HAP-1 (cell line): Measurements from ENCODE around the gene SEC14L2.
"Not testable (repeated sequence)": the region's sequence is repeated elsewhere in the genome, so short reads cannot be mapped to it uniquely, and the experiment has no call there.

Experiments used
- DNase-seq, 2 experiments: peaks; one replicate each; pipeline ENCODE4 v3.0.0-alpha.2; 2016 to 2020; ENCODE audit warnings: low spot score in 2 of 2
- H3K27me3 ChIP-seq: fragments of 250-450 bp; sonication (Bioruptor Pico); 2 replicates; pipeline ENCODE4 v1.5.1; 2020; ENCODE audit warnings: low read depth, mild to moderate bottlenecking, moderate library complexity
- H3K36me3 ChIP-seq: fragments of 250-450 bp; sonication (Bioruptor Pico); replicated peaks from 2 replicates; pipeline ENCODE4 v1.5.1; 2020; ENCODE audit warnings: mild to moderate bottlenecking
- H3K4me1 ChIP-seq: fragments of 250-450 bp; sonication (Bioruptor Pico); 2 replicates; pipeline ENCODE4 v1.5.1; 2020; ENCODE audit warnings: mild to moderate bottlenecking
- H3K4me3 ChIP-seq: fragments of 250-450 bp; sonication (Bioruptor Pico); 2 replicates; pipeline ENCODE4 v1.5.1; 2020; ENCODE audit warnings: mild to moderate bottlenecking, moderate library complexity
- H3K9me3 ChIP-seq: fragments of 250-450 bp; sonication (Bioruptor Pico); 2 replicates; pipeline ENCODE4 v1.5.1; 2020; ENCODE audit warnings: mild to moderate bottlenecking, moderate library complexity
- in situ Hi-C: fragments of 300-500 bp; cut with MboI; formaldehyde crosslinking; loops from 3 replicates; pipeline ENCODE4 v1.14.3; 2020; ENCODE audit warnings: low sequenced_read_pairs, inconsistent platforms, mixed read lengths

Gene SEC14L2

DNA sequence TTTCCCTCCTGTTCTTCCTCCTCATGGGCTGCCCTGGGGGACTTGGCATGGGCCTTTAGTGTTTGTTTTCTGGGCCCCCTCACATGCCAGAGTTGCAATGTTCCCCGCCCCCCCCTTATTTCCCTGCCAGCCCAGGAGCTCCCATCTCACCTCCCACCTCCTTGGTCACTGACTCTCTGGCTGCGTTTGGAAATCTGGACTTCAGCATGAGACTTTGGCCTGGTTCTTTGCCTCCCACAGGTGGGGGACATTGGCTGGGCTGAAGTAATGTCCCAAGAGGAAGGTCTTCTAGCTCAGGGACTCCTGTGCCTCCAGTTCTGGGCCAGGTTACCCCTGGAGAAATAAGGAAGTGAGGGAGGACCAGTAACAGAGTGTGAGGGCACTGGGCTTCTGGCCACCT, 35.7 kb downstream of the SEC14L2 start:
- DNase-seq: no peak
- Histone ChIP-seq H3K4me1 (peaks cover 6% of the 10 kb centered on the region; the same call in 1 of the 2 replicates), H3K4me3 (no peak overlapping the region), H3K27me3 (no peaks in the 10 kb centered on the region), H3K36me3 (peaks cover 7% of the 10 kb centered on the region), H3K9me3 (no peaks in the 10 kb centered on the region)
- in situ Hi-C loops: no loop called here

DNA sequence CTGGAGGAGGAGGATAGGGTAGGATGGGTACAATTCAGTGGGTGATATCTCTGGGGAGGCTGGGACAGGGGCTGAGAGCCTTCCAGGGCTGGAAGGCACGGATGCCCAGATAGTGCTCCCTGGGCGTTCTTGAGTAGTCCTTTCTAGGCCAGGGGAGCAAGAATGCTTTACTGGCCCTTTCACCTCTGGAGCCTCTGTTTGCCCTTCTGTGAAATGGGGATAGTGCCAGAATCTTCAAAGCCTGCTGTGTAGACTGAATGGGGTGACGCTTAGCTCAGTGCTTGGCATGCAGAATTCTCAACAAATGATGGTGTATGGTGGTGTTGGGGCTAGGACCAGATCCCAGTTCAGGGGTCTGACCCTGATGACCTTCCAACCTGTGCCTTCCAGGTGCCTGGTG, 36.4 kb downstream of the SEC14L2 start:
- Histone ChIP-seq H3K36me3 (peaks cover 3% of the 10 kb centered on the region), H3K4me1 (peaks cover 6% of the 10 kb centered on the region; the same call in 1 of the 2 replicates), H3K9me3 (no peaks in the 10 kb centered on the region), H3K4me3 (no peak overlapping the region), H3K27me3 (no peaks in the 10 kb centered on the region)
- DNase-seq: no peak
- in situ Hi-C loops: no loop called here

- in situ Hi-C loops: no loop called here
- no peaks in the 10 kb centered on the region for H3K27me3 ChIP-seq
Observed at GRCh38 chr22:30433773-30434172, 37.0 kb downstream of the SEC14L2 start.

DNA sequence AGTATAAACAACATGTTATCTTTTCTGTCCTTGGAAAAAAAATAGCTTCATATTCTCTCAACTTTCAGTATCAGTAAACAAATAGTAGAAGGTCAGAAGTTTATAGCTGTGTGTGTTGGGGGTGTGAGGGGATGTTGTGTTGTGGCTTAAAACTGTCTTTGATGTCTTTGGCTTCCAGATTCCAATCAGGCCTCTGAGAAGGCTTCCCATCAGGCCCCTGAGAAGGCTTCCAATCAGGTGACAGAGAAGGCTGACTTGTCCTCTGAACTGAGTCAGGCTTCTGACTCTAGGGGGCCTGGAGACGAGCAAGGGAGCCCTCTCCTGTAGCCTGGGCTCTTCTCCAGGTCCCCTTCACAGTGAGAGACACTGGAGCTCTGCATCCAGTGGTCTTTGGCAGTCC, 38.0 kb downstream of the SEC14L2 start:
- H3K9me3 ChIP-seq: no peaks in the 10 kb centered on the region
- in situ Hi-C loops: no loop called here
- H3K36me3 ChIP-seq: no peaks in the 10 kb centered on the region
- peaks cover 6% of the 10 kb centered on the region; the same call in 1 of the 2 replicates for H3K4me1 ChIP-seq
- H3K4me3 ChIP-seq: no peak overlapping the region
- no peak for DNase-seq
- no peaks in the 10 kb centered on the region for H3K27me3 ChIP-seq

More at GRCh38 chr22:30433773-30434172, 37.0 kb downstream of the SEC14L2 start:
- peaks cover 6% of the 10 kb centered on the region; the same call in 1 of the 2 replicates for H3K4me1 ChIP-seq
- H3K4me3 ChIP-seq: no peak overlapping the region
- H3K9me3 ChIP-seq: no peaks in the 10 kb centered on the region
- H3K36me3 ChIP-seq: no peaks in the 10 kb centered on the region; the same call in 1 of the 2 replicates
- no peak for DNase-seq

DNA sequence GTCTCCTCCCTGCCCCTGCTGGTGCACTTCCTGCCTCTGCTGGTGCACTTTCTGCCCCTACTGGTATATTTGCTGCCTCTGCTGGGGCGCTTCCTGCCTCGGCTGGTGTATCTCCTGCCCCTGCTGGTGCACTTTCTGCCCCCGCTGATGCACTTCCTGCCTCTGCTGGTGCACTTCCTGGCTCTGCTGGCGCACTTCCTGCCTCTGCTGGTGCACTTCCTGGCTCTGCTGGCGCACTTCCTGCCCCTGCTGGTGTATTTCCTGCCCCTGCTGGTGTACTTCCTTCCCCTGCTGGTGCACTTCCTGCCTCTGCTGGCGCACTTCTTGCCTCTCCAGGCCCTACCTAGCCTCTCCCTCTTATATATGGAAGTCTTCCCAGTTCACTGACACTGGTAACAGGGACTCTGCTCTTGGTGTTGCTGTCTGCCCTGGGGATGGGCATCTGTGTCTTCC, 38.9 kb downstream of the SEC14L2 start:
- peaks cover 6% of the 10 kb centered on the region; the same call in 1 of the 2 replicates for H3K4me1 ChIP-seq
- no peaks in the 10 kb centered on the region for H3K9me3 ChIP-seq
- no peaks in the 10 kb centered on the region for H3K27me3 ChIP-seq
- H3K4me3 ChIP-seq: peak overlapping the region; percentile 11; the same call in 1 of the 2 replicates
- DNase-seq: peak; percentile 14 to 42
- no peaks in the 10 kb centered on the region for H3K36me3 ChIP-seq
- in situ Hi-C loops: no loop called here

DNA sequence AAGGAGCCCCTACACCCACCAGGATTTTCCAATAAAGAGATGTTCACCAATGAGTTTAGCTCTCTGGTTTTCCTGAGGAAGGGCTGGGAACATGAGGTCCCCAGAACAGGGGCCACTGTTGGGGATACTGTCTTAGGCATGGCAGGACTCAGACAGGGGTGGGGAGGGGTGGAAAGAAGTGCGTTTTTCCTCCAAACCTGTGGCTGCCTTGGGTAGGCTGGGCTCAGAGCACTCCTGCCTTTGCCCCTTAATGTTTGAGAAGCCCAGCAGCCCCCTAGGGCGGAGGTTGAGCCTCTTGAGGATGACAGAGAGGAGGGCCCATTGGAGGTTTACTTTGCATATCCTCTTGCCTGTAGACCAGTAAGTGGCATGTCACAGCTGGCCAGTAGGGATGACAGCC, 39.4 kb downstream of the SEC14L2 start:
- H3K9me3 ChIP-seq: no peaks in the 10 kb centered on the region
- no peaks in the 10 kb centered on the region for H3K27me3 ChIP-seq
- H3K4me3 ChIP-seq: no peak overlapping the region; the same call in 1 of the 2 replicates
- in situ Hi-C loops: no loop called here
- peaks cover 6% of the 10 kb centered on the region; the same call in 1 of the 2 replicates for H3K4me1 ChIP-seq
- no peaks in the 10 kb centered on the region for H3K36me3 ChIP-seq
- no peak for DNase-seq

DNA sequence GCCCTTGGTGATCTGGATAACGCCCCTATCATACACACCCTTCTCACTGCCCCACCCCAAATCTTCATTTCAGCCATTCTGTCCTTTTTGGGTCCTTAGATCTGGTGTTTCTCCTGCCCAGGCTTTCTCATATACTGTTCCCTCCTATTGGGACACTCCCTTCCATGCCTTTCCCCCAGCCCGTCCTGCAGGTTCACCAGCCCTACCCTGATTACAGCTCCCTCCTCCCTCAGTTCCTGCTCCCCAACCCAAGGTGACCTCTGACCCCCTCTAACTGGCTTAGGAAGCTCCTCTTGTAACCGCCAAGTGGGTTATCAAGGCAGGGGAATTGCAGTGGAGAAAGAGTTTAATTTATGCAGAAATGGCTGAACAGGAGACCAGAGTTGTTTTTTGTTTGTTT, 41.7 kb downstream of the SEC14L2 start:
- Histone ChIP-seq H3K27me3 (no peaks in the 10 kb centered on the region), H3K36me3 (no peaks in the 10 kb centered on the region), H3K4me3 (no peak overlapping the region), H3K9me3 (no peaks in the 10 kb centered on the region), H3K4me1 (peaks cover 6% of the 10 kb centered on the region; the same call in 1 of the 2 replicates)
- in situ Hi-C loops: no loop called here
- no peak for DNase-seq

GRCh38 chr22:30439226-30439625, 42.4 kb downstream of the SEC14L2 start:
- Histone ChIP-seq H3K4me3 (no peak overlapping the region), H3K27me3 (no peaks in the 10 kb centered on the region), H3K36me3 (no peaks in the 10 kb centered on the region), H3K4me1 (peaks cover 6% of the 10 kb centered on the region; the same call in 1 of the 2 replicates), H3K9me3 (no peaks in the 10 kb centered on the region)
- no peak for DNase-seq
- in situ Hi-C loops: no loop called here

GRCh38 chr22:30439836-30440235, 43.0 kb downstream of the SEC14L2 start:
- in situ Hi-C loops: no loop called here
- Histone ChIP-seq H3K4me1 (peaks cover 8% of the 10 kb centered on the region), H3K27me3 (no peaks in the 10 kb centered on the region), H3K4me3 (no peak overlapping the region), H3K36me3 (no peaks in the 10 kb centered on the region), H3K9me3 (no peaks in the 10 kb centered on the region)
- no peak for DNase-seq

- H3K4me3 ChIP-seq: no peak overlapping the region
- no peaks in the 10 kb centered on the region for H3K9me3 ChIP-seq
- H3K4me1 ChIP-seq: peaks cover 10% of the 10 kb centered on the region
- H3K36me3 ChIP-seq: no peaks in the 10 kb centered on the region
- H3K27me3 ChIP-seq: no peaks in the 10 kb centered on the region
- in situ Hi-C loops: no loop called here
- no peak for DNase-seq
Observed at GRCh38 chr22:30441088-30441487, 44.3 kb downstream of the SEC14L2 start.

DNA sequence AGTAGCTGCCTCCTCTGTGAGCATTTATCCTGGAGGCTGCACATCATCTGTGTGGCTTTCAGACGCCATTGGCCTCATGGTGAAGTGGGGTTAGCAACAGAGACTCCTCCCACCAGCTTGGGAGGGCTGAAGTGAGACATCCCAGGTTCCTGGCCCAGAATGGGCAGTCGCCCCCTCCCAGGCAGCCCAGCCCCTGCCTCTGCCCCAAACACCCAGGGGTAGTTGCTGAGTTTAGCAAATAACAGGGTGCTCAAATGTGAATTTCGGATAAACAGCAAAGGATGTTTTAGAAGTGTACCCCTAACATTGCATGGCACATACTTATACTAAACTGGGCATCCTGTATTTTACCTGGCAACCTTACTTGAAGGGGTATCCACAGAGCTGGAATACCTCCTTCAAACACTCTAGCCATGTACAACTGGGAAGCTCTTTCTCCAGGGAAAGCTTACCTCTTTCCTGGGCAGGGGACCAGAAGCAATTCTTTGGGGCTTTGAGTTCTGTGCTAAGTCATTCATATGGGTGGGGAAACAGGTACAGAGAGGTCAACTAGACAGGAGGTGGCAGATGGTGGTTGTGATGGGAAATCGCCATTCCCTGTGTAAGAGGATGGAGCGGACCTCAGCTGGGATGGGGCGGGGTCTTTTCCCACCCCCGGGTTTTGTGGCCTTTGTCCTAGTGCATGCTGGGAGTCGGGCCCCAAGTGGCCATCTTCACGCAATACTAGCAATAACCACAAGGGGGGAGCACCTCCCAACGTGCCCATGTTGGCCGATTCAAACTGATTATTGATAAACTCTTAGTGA, 48.0 kb downstream of the SEC14L2 start:
- Histone ChIP-seq H3K4me1 (peaks cover 10% of the 10 kb centered on the region), H3K27me3 (no peaks in the 10 kb centered on the region), H3K4me3 (0 out of 2 replicates have a peak overlapping the region, but pooled peaks have one; percentile 2), H3K9me3 (no peaks in the 10 kb centered on the region), H3K36me3 (no peaks in the 10 kb centered on the region)
- DNase-seq: peak; percentile 64 to 87
- in situ Hi-C loops: no loop called here

DNA sequence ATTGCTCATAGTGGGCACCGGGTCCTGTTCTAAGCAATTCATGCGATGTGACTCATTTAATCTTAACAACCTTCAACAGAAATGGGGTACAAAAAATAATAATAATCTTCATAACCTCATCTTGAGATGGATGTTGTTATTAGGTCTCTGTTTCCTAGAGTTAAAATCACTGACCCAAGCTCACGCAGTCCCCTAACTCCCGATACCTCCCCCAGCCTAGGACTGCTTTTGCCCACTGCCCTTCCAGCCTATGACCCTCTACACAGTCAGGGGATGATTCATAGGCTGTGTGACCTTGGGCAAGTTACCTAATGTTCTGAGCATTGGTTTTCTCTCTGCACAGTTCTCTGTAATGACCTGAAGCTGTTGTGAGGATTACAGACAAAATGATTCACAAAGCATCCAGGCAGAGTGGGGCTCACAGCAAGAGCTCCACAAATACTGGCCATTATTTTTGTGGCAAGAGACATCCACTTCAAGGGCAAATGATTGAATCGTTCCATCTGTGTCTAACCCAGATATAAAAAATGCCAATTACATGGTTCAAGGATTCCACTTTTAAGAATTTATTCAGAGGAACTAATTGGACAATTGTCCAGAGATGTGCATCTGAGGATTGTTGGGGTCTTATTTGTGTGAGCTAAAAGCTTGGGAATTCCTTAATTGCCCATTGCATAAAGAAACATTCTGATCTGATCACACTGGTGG, 48.8 kb downstream of the SEC14L2 start:
- Histone ChIP-seq H3K36me3 (no peaks in the 10 kb centered on the region), H3K9me3 (no peaks in the 10 kb centered on the region), H3K27me3 (no peaks in the 10 kb centered on the region), H3K4me3 (no peak overlapping the region), H3K4me1 (peaks cover 10% of the 10 kb centered on the region)
- no peak for DNase-seq
- in situ Hi-C loops: no loop called here

GRCh38 chr22:30447656-30448055, 50.8 kb downstream of the SEC14L2 start:
- Histone ChIP-seq H3K27me3 (no peaks in the 10 kb centered on the region), H3K9me3 (no peaks in the 10 kb centered on the region), H3K4me3 (no peak overlapping the region), H3K4me1 (peaks cover 10% of the 10 kb centered on the region), H3K36me3 (no peaks in the 10 kb centered on the region)
- in situ Hi-C loops: no loop called here
- DNase-seq: no peak

- H3K4me3 ChIP-seq, H3K27me3 ChIP-seq, H3K4me1 ChIP-seq, H3K9me3 ChIP-seq, in situ Hi-C loops, H3K36me3 ChIP-seq, DNase-seq: not testable (repeated sequence)
Observed at GRCh38 chr22:30451488-30451887, 54.7 kb downstream of the SEC14L2 start.
